WERI-Rb-1 (cell line): Measurements from ENCODE around the gene KLK6.
"Not testable (repeated sequence)": the region's sequence is repeated elsewhere in the genome, so short reads cannot be mapped to it uniquely, and the experiment has no call there.

ENCODE experiments used
- DNase-seq: peaks from one replicate; pipeline ENCODE4 v3.0.0-alpha.2; 2020
- H3K27ac ChIP-seq: fragments of 250-450 bp; sonication (Bioruptor Pico); 2 replicates; pipeline ENCODE4 v1.5.1; 2020; ENCODE audit warnings: mild to moderate bottlenecking, moderate library complexity
- H3K27me3 ChIP-seq: fragments of 250-450 bp; sonication (Bioruptor Pico); 2 replicates; pipeline ENCODE4 v1.5.1; 2021; ENCODE audit warnings: mild to moderate bottlenecking, low read depth, moderate library complexity; ENCODE audit not compliant: insufficient read depth, severe bottlenecking
- H3K36me3 ChIP-seq: fragments of 250-450 bp; sonication (Bioruptor Pico); 2 replicates; pipeline ENCODE4 v1.5.1; 2020; ENCODE audit warnings: mild to moderate bottlenecking, moderate library complexity
- H3K4me3 ChIP-seq: 2 replicates; pipeline ENCODE4 v1.5.1; 2011; ENCODE audit warnings: low read depth, mild to moderate bottlenecking, control low read depth, low read length
- H3K9me3 ChIP-seq: fragments of 250-450 bp; sonication (Bioruptor Pico); 2 replicates; pipeline ENCODE4 v1.5.1; 2021; ENCODE audit warnings: mild to moderate bottlenecking, moderate library complexity; ENCODE audit not compliant: severe bottlenecking
- CTCF ChIP-seq: IDR thresholded peaks from 2 replicates; pipeline ENCODE4 v1.5.1; 2011; ENCODE audit warnings: low read depth, mild to moderate bottlenecking, control low read depth, inconsistent platforms, low read length

The KLK6 gene

GRCh38 chr19:51000981-51001380 lies 31.6 kb upstream of the KLK6 start:
- no peaks in the 10 kb centered on the region for H3K36me3 ChIP-seq
- no peak overlapping the region for H3K27ac ChIP-seq
- H3K4me3 ChIP-seq: no peak overlapping the region
- peaks cover 91% of the 10 kb centered on the region for H3K27me3 ChIP-seq
- DNase-seq: no peak
- TF ChIP-seq CTCF: no peak
- H3K9me3 ChIP-seq: no peaks in the 10 kb centered on the region

GRCh38 chr19:51000426-51000825 lies 31.0 kb upstream of the KLK6 start:
- Histone ChIP-seq H3K27me3 (peaks cover 93% of the 10 kb centered on the region), H3K9me3 (no peaks in the 10 kb centered on the region), H3K4me3 (no peak overlapping the region), H3K36me3 (no peaks in the 10 kb centered on the region), H3K27ac (no peak overlapping the region)
- DNase-seq: no peak
- TF ChIP-seq CTCF: no peak

DNA sequence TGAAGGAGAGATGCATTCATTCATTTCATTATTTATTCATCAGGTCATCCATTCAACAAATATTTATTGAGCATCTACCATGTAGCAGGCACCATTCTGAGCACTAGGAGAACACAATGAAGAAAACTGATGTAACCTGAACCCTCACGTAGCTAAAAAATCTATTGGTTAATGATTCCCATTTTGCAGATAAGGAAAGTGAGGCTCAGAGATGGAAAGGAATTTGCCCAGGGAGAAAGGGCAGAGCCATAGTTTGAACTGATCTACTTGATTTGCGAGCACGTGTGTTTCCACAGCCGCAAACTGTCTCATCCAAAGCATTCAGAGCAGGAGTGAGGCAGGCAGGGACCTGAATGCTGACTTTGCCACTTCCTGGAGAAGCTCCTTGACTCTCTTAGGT lies 29.3 kb upstream of the KLK6 start:
- no peak for TF ChIP-seq CTCF
- Histone ChIP-seq H3K36me3 (no peaks in the 10 kb centered on the region), H3K4me3 (no peak overlapping the region), H3K27me3 (peaks cover 92% of the 10 kb centered on the region), H3K9me3 (peaks cover 4% of the 10 kb centered on the region), H3K27ac (no peak overlapping the region)
- no peak for DNase-seq

DNA sequence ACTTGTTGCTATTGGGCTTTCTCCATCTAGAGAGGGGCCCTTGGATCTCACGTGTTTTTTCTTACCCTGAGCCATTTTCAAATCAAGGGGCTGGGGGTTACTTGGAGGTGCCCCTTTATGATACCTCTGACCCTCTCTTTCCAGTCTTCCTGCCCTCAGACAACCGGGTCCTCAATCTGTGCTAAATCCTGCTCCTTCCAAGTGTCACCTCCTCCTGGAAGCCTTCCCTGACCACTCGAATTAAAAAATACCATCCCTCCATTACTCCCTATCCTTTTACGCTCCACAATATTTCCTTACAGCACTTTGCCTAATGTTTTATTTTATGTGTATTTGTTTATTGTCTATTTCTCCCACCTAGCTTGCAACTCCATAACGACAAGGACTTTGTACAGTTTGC lies 28.7 kb upstream of the KLK6 start:
- peaks cover 4% of the 10 kb centered on the region for H3K9me3 ChIP-seq
- H3K36me3 ChIP-seq: no peaks in the 10 kb centered on the region
- TF ChIP-seq CTCF: no peak

DNA sequence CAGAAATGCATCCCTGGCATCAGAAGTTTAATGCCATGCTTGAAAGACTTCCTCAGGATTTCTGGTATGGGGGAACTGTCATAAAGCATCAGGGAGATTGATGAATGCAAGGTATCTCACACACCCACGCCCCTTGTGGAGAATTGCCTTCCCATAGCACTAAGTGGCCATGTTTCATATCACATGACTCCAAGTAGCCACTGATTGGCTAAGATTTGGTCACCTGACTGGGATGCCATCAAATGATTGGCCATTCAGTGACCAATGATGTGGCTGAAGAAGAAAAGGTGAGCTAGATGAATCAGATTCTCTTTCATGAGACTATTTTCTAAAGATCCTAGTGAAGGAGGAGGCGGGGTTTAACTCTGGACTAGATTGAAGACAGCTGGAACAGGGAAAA lies 24.7 kb upstream of the KLK6 start:
- Histone ChIP-seq H3K36me3 (no peaks in the 10 kb centered on the region), H3K4me3 (no peak overlapping the region), H3K9me3 (peaks cover 4% of the 10 kb centered on the region), H3K27ac (no peak overlapping the region), H3K27me3 (peaks cover 87% of the 10 kb centered on the region)
- DNase-seq: no peak
- TF ChIP-seq CTCF: no peak

More for the DNA sequence above, 28.7 kb upstream of the KLK6 start:
- no peak for DNase-seq
- Histone ChIP-seq H3K27me3 (peaks cover 92% of the 10 kb centered on the region), H3K27ac (no peak overlapping the region), H3K4me3 (no peak overlapping the region)

DNA sequence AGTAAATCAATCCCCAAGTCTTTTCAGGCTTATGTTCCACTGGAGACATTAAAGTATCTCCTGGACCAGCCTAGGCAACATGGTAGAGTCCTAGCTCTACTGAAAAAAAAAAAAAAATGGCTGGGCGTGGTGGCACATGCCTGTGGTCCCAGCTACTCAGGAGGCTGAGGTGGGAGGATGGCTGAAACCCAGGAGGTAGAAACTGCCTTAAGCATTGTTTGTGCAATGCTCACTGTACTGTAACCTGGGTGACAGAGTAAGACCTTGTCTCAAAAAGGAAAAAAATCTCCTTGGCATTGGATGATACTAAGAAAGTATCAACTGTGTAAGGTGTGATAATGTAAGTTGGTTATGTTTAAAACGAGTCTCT lies 23.3 kb upstream of the KLK6 start:
- no peak for DNase-seq
- no peak for TF ChIP-seq CTCF
- peaks cover 87% of the 10 kb centered on the region for H3K27me3 ChIP-seq
- no peak overlapping the region for H3K27ac ChIP-seq
- H3K4me3 ChIP-seq: no peak overlapping the region
- no peaks in the 10 kb centered on the region for H3K36me3 ChIP-seq
- H3K9me3 ChIP-seq: peaks cover 4% of the 10 kb centered on the region

DNA sequence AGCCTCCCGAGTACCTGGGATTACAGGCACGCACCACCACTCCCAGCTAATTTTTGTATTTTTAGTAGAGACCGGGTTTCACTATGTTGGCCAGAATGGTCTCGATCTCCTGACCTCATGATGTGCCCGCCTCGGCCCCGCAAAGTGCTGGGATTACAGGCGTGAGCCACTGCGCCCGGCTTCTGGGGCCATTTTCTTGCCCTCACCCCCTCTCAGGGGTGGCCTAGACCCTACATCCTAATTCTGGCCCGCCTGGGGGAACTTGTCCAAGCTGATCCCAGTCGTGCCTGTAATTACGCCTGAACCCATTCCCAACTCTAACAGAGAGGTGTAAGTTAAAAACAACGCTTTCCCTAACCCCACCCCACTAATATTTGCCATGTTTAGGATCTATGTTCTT lies 15.0 kb upstream of the KLK6 start:
- DNase-seq, H3K36me3 ChIP-seq, H3K9me3 ChIP-seq, H3K4me3 ChIP-seq, H3K27ac ChIP-seq: not testable (repeated sequence)
- peaks cover 63% of the 10 kb centered on the region for H3K27me3 ChIP-seq
